Spleen (tissue), 11 donors: ENCODE data around the gene EMC9. TPM values are rescaled to one million over a fixed set of nuclear protein-coding genes. Genes with fewer than 3 reads are reported as not detected.

Experiments
- DNase-seq: peaks from one replicate; pipeline ENCODE4 v3.0.0-alpha.2; 2020
- H3K27ac ChIP-seq, 8 donors: fragments of 200-600 bp; sonication (generic) in 7 of 8; 1 replicate in 4 of 8; 2 replicates in 4 of 8; pipeline versions ENCODE4 v1.5.0 to v1.8.0; 2016 to 2021; ENCODE audit warnings: inconsistent platforms in 4 of 8, mild to moderate bottlenecking in 4 of 8, moderate library complexity in 1 of 8
- H3K27me3 ChIP-seq, 7 donors: fragments of 200-600 bp; sonication (generic) in 6 of 7; replicated peaks in 1 of 7; 1 replicate in 4 of 7; 2 replicates in 3 of 7; pipeline versions ENCODE4 v1.5.0 to v1.8.0; 2016 to 2021; ENCODE audit warnings: inconsistent platforms in 3 of 7, mild to moderate bottlenecking in 1 of 7
- H3K36me3 ChIP-seq, 6 donors: fragments of 200-600 bp; sonication (generic) in 5 of 6; 1 replicate in 4 of 6; 2 replicates in 2 of 6; pipeline versions ENCODE4 v1.5.0 to v1.8.0; 2016 to 2021; ENCODE audit warnings: inconsistent platforms in 2 of 6
- H3K4me1 ChIP-seq, 6 donors: fragments of 200-600 bp; sonication (generic) in 5 of 6; 1 replicate in 3 of 6; 2 replicates in 3 of 6; pipeline versions ENCODE4 v1.5.0 to v1.8.0; 2016 to 2021; ENCODE audit warnings: inconsistent platforms in 3 of 6
- H3K4me3 ChIP-seq, 8 donors: fragments of 200-600 bp; sonication (generic) in 7 of 8; 1 replicate in 4 of 8; 2 replicates in 4 of 8; pipeline versions ENCODE4 v1.5.0 to v1.8.0; 2016 to 2021; ENCODE audit warnings: inconsistent platforms in 4 of 8, mild to moderate bottlenecking in 4 of 8, moderate library complexity in 2 of 8
- H3K9me3 ChIP-seq, 8 donors: fragments of 200-600 bp; sonication (generic) in 7 of 8; 1 replicate in 4 of 8; 2 replicates in 4 of 8; pipeline versions ENCODE4 v1.5.0 to v1.8.0; 2016 to 2021; ENCODE audit warnings: inconsistent platforms in 4 of 8
- POLR2A ChIP-seq, 3 donors: fragments of 450-650 bp; IDR thresholded peaks; one replicate each; pipeline ENCODE4 v1.5.1; 2017; ENCODE audit warnings: antibody characterized with exemption in 3 of 3, mild to moderate bottlenecking in 1 of 3
- POLR2AphosphoS5 ChIP-seq, 3 donors: sonication (generic); formaldehyde crosslinking; IDR thresholded peaks; one replicate each; pipeline ENCODE4 v1.5.1; 2017; ENCODE audit warnings: antibody characterized with exemption in 3 of 3
- WGBS, 5 donors: extraction: QIAGEN DNeasy Blood & Tissue Kit in 3 of 5; methylation state at CpG; one replicate each; pipeline versions ENCODE4 v1.1.5 to v1.1.7; 2013 to 2018; 5-methylcytosine and 5-hydroxymethylcytosine counted together
- intact Hi-C: fragments of 100-400 bp; cut with DNase I; formaldehyde crosslinking; loops from one replicate; pipeline ENCODE4 v1.15.0; 2023; ENCODE audit warnings: low total_unique reads
- polyA plus RNA-seq, 3 donors: library from polyadenylated mRNA; stranded (reverse); fragments of 200-250 nt; gene quantifications; one replicate each; pipeline ENCODE4 v1.2.1, GENCODE V29; 2013
- total RNA-seq, 7 donors: library from RNA; depleted of rRNA in 3 of 7; stranded (reverse); fragments of >200 nt in 3 of 7; fragmentation: NEBNext Ultra II Directional in 4 of 7; extraction: Animal tissue kit (Norgen Biotek cat#: 25700) in 4 of 7; gene quantifications; one replicate each; pipeline versions ENCODE4 v1.1.0 to v1.2.1, GENCODE V29; 2016 to 2021
- TF ChIP-seq, protein P1 (sequence below), 11 experiments: fragments of 200-600 bp in 7 of 11; fragments of 450-650 bp in 4 of 11; sonication (generic) in 4 of 11; IDR thresholded peaks in 8 of 11; conservative IDR thresholded peaks in 3 of 11; 1 replicate in 7 of 11; 2 replicates in 4 of 11; pipeline versions ENCODE4 v1.4.0 to v1.8.0; 2016 to 2021; ENCODE audit warnings: antibody characterized with exemption in 11 of 11, inconsistent platforms in 4 of 11, mild to moderate bottlenecking in 1 of 11
- donor health status: healthy with polysubstance abuse.
- donor health status: DM: no; HTN: no; CAD: no; lungs with moderate emphysema.
- donor health status: DM: no; HTN: no; CAD: no.
- donor health status: Bipolar disorder and iron deficiency.
- donor health status: healthy.
- donor health status: DM: no; HTN: no; CAD: no.
- donor health status: DM: yes; HTN: yes; CAD: no.

Gene EMC9
- total and polyA plus RNA-seq, 10 donors: 17.7 to 50.6 (median 22.3) TPM

DNA sequence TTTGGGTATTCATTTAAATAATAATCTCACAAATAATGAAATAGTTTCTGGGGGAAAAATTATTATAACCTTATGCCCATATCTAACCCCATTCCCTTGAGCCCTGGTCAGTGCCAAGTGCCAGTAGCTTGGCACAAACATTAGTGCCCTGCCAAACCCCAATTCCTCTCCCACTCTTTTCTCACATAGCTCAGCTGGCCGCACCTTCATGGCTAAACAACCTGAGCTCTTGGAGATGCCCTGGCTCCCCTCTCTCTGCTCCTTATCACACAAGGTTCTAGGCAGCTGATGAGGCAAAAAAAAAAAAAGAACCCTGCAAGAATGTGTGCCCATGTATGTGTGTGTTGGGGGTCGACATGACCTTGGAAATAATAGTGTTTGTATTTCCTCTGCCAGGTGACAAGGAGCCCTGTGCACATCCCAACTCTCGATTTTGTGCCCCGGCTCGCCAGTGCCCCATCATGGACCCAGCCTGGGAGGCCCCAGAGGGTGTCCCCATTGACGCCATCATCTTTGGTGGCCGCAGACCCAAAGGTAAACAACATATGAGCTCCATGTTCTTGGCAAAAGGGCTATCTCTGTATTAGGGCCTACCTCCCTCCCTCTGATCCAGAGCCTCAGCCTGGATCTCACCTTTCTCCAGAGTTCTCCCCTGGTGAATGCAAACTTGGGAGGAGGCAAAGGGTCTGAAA is 38.9 kb downstream of the EMC9 start:
- Histone ChIP-seq H3K4me3 (no peak overlapping the region), H3K27me3 (no peaks in the 10 kb centered on the region), H3K36me3 (peaks cover 0 to 78% (median 52%) of the 10 kb centered on the region in 6 donors), H3K27ac (no peak overlapping the region), H3K9me3 (no peaks in the 10 kb centered on the region), H3K4me1 (peaks cover 3 to 21% (median 12%) of the 10 kb centered on the region in 6 donors)
- intact Hi-C loops: no loop called here
- peak; percentile 34 for DNase-seq
- WGBS, 5 donors: 88 to 95% (median 93%) methylated on average over 7 of the region's 7 CpGs
- TF ChIP-seq POLR2AphosphoS5 (IDR thresholded peaks at IDR 0.05) (peak in 1 of 3 donors; percentile 4), POLR2A (IDR thresholded peaks at IDR 0.05) (no peak)

DNA sequence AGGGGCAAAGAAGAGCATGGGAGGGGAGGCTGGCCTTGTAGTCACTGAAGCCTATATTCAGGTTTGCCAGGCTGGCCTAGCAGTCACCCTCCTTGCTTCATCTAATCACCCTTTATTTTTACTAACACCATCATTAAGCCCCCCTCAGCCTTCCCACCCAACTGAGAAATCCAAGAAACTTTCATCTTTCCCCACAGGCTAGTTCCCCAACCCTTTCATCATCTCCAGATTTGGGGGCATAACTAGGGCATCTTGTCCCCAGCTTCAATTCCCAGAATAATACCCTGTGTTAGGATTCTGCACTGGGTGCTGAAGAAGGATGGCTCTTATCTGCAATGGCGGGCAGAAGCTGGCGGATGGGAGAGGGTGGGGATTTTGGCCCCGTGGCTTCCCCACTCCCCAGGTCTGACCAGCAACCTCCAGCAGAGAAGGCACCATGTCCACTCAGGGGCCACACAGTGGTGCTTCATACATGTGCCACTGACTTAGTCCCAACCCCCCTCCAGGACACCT is 40.4 kb downstream of the EMC9 start:
- H3K36me3 ChIP-seq: peaks cover 0 to 88% (median 52%) of the 10 kb centered on the region in 6 donors
- WGBS, 5 donors: 95 to 100% (median 97%) methylated on average over 2 to 3 of the region's 3 CpGs
- TF ChIP-seq POLR2A (IDR thresholded peaks at IDR 0.05): no peak
- no peak for TF ChIP-seq POLR2AphosphoS5 (IDR thresholded peaks at IDR 0.05)

DNA sequence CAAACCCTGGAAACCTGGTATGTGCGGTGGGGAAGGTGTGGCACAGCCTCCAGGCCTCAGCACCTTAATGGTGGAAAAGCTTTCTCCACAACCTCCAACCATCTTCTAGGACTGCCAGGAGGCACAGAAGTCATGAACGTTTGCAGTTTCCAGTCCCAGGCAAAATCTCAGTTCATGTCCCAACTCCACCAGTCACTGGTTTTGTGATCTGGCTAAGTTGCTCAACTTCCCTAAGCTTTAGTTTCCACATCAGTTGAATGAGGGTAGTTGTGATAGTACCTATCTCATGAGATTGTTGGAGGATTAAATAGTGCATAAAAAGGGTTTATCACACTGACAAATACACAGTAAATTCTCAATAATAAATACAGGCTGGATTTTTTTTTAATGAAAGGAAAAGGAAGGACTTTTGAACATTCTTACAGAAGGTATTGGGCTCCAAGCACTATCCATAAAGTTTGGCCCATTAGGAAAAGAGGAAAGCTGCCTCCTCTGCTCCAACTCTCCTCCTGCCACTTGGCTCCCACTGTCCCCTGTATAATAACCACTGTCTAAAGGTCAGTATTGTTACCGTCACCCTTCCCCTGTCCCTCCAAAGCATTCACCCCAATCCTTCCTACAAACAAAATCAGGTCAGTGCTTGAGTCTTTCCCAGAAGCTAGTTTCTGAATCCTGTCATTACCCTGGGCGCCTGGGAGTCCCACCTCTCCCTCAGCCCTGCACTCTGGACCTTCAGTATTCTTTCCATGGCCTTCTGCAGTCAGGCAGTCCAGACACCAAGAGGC is 41.0 kb downstream of the EMC9 start:
- Histone ChIP-seq H3K4me3 (no peak overlapping the region), H3K4me1 (peaks cover 6 to 22% (median 8%) of the 10 kb centered on the region in 6 donors), H3K9me3 (no peaks in the 10 kb centered on the region), H3K36me3 (peaks cover 0 to 88% (median 52%) of the 10 kb centered on the region in 6 donors), H3K27ac (no peak overlapping the region), H3K27me3 (no peaks in the 10 kb centered on the region)
- peak; percentile 40 for DNase-seq
- no peak for TF ChIP-seq POLR2AphosphoS5 (IDR thresholded peaks at IDR 0.05)
- no peak for TF ChIP-seq POLR2A (IDR thresholded peaks at IDR 0.05)
- TF ChIP-seq, protein P1, sequence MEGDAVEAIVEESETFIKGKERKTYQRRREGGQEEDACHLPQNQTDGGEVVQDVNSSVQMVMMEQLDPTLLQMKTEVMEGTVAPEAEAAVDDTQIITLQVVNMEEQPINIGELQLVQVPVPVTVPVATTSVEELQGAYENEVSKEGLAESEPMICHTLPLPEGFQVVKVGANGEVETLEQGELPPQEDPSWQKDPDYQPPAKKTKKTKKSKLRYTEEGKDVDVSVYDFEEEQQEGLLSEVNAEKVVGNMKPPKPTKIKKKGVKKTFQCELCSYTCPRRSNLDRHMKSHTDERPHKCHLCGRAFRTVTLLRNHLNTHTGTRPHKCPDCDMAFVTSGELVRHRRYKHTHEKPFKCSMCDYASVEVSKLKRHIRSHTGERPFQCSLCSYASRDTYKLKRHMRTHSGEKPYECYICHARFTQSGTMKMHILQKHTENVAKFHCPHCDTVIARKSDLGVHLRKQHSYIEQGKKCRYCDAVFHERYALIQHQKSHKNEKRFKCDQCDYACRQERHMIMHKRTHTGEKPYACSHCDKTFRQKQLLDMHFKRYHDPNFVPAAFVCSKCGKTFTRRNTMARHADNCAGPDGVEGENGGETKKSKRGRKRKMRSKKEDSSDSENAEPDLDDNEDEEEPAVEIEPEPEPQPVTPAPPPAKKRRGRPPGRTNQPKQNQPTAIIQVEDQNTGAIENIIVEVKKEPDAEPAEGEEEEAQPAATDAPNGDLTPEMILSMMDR (IDR thresholded peaks at IDR 0.05 in 8 of 11, conservative IDR thresholded peaks at IDR 0.05 in 3 of 11): no peak
- WGBS, 5 donors: 77 to 88% (median 82%) methylated on average over 4 of the region's 4 CpGs
- intact Hi-C loops: no loop called here

More for the DNA sequence above, 40.4 kb downstream of the EMC9 start:
- H3K27ac ChIP-seq: no peak overlapping the region
- intact Hi-C loops: no loop called here
- peak; percentile 40 for DNase-seq
- H3K4me3 ChIP-seq: no peak overlapping the region
- no peaks in the 10 kb centered on the region for H3K27me3 ChIP-seq
- H3K9me3 ChIP-seq: no peaks in the 10 kb centered on the region
- peaks cover under 1 to 21% (median 4%) of the 10 kb centered on the region in 6 donors for H3K4me1 ChIP-seq

DNA sequence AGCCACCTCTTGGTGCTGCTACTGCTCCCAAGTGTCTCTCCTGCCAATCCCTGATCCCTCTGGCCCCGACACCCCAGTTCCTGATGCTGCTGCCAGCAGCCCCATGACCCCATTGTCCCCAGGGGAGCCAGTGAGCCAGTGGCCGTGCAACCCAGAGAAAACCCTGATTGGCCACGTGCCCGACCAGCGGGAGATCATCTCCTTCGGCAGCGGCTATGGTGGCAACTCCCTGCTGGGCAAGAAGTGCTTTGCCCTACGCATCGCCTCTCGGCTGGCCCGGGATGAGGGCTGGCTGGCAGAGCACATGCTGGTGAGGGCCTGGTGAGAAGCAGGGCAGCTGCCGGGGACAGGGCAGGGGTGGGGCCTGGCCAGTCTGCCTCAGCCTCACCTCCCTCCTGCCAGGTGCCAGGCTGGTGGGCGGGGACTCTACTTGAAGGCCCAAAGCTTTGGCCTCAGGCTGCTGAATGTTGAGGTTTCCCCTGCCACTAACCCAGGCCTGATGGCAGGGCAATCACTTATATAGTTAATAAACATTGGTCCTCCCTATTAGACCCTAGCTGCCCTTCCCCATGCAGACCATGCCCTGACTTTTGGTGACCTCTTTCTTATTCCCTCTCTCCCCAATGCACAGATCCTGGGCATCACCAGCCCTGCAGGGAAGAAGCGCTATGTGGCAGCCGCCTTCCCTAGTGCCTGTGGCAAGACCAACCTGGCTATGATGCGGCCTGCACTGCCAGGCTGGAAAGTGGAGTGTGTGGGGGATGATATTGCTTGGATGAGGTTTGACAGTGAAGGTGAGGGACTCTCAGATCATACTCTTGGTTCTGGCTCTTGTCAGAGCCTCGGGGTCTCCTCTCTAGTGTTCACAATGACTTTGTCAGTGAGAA is 42.2 kb downstream of the EMC9 start:
- TF ChIP-seq, protein P1 (IDR thresholded peaks at IDR 0.05 in 8 of 11, conservative IDR thresholded peaks at IDR 0.05 in 3 of 11): no peak
- no peak for TF ChIP-seq POLR2A (IDR thresholded peaks at IDR 0.05)
- intact Hi-C loops: no loop called here
- Histone ChIP-seq H3K4me3 (no peak overlapping the region), H3K27ac (no peak overlapping the region), H3K4me1 (peaks cover 6 to 31% (median 15%) of the 10 kb centered on the region in 6 donors), H3K27me3 (no peaks in the 10 kb centered on the region), H3K9me3 (no peaks in the 10 kb centered on the region), H3K36me3 (peaks cover 0 to 77% (median 52%) of the 10 kb centered on the region in 6 donors)
- DNase-seq: peak; percentile 74
- WGBS, 5 donors: 92 to 96% (median 94%) methylated on average over 10 to 17 of the region's 17 CpGs
